SW480 (cell line): ENCODE measurements around the gene SLK.

Experiments used
- DNase-seq: peaks from one replicate; pipeline ENCODE4 v3.0.0-alpha.2; 2016; ENCODE audit warnings: low spot score

Gene SLK

GRCh38 chr10:103966671-103967447, at the start of gene SLK:
Gene SLK (plus strand): TSS chr10:103967140. CDS start chr10:103967746, 606 bp downstream.
- peak; percentile 69 for DNase-seq

GRCh38 chr10:103917302-103918052, 49.5 kb upstream of the SLK start:
- peak; percentile 55 for DNase-seq

- peak; percentile 95 for DNase-seq
Measured at GRCh38 chr10:103918053-103918846, 48.7 kb upstream of the SLK start, which contains the start of gene STN1. Gene STN1 (minus strand): TSS chr10:103918184. CDS start chr10:103917594, 590 bp downstream.

GRCh38 chr10:103919648-103920025, 47.3 kb upstream of the SLK start:
- DNase-seq, result no peak

GRCh38 chr10:103921248-103921647, 45.7 kb upstream of the SLK start:
- DNase-seq, result no peak

GRCh38 chr10:103921750-103922195, 45.2 kb upstream of the SLK start:
- no peak for DNase-seq

GRCh38 chr10:103922659-103923058, 44.3 kb upstream of the SLK start:
- DNase-seq, result no peak

- DNase-seq, result no peak
Measured at GRCh38 chr10:103923502-103923901, 43.4 kb upstream of the SLK start.

GRCh38 chr10:103925591-103925990, 41.3 kb upstream of the SLK start:
- DNase-seq, result no peak

- no peak for DNase-seq
Measured at GRCh38 chr10:103926722-103927319, 40.1 kb upstream of the SLK start.

GRCh38 chr10:103928784-103929183, 38.2 kb upstream of the SLK start:
- no peak for DNase-seq

- no peak for DNase-seq
Measured at GRCh38 chr10:103929381-103929921, 37.5 kb upstream of the SLK start.

GRCh38 chr10:103930449-103930848, 36.5 kb upstream of the SLK start:
- DNase-seq, result no peak

- no peak for DNase-seq
Measured at GRCh38 chr10:103930881-103931280, 36.1 kb upstream of the SLK start.

- no peak for DNase-seq
Measured at GRCh38 chr10:103931603-103932002, 35.3 kb upstream of the SLK start.

GRCh38 chr10:103932271-103932670, 34.7 kb upstream of the SLK start:
- no peak for DNase-seq

GRCh38 chr10:103932971-103933370, 34.0 kb upstream of the SLK start:
- no peak for DNase-seq

GRCh38 chr10:103933557-103934121, 33.3 kb upstream of the SLK start:
- no peak for DNase-seq

GRCh38 chr10:103934308-103934707, 32.6 kb upstream of the SLK start:
- DNase-seq, result no peak

- DNase-seq, result no peak
Measured at GRCh38 chr10:103936022-103936421, 30.9 kb upstream of the SLK start.

GRCh38 chr10:103939522-103939921, 27.4 kb upstream of the SLK start:
- no peak for DNase-seq
